HG03175 (cell line): Measurements from ENCODE around the gene B3GNT8.
"Not testable (repeated sequence)": the region's sequence is repeated elsewhere in the genome, so short reads cannot be mapped to it uniquely, and the experiment has no call there.

Source experiments
- ATAC-seq: cut with Tn5 transposase; IDR thresholded peaks from one replicate; pipeline ENCODE4 v1.9.1; 2021; ENCODE audit warnings: mild to moderate bottlenecking, moderate library complexity; ENCODE audit not compliant: unreplicated experiment

The B3GNT8 gene

GRCh38 chr19:41426952-41427646 is at the start of gene B3GNT8:
B3GNT8 (minus strand) TSS chr19:41427374; CDS start chr19:41426778, 596 bp downstream.
- ATAC-seq = no peak

- no peak for ATAC-seq
Observed at GRCh38 chr19:41476583-41476982, 49.4 kb upstream of the B3GNT8 start.

- ATAC-seq = not testable (repeated sequence)
Observed at GRCh38 chr19:41463257-41464256, 36.4 kb upstream of the B3GNT8 start.

GRCh38 chr19:41462497-41462896 is 35.3 kb upstream of the B3GNT8 start:
- no peak for ATAC-seq

GRCh38 chr19:41457241-41457640 is 30.1 kb upstream of the B3GNT8 start:
- ATAC-seq = peak; percentile 81

GRCh38 chr19:41456342-41456918 is 29.3 kb upstream of the B3GNT8 start:
- no peak for ATAC-seq

- ATAC-seq = no peak
Observed at GRCh38 chr19:41455936-41456335, 28.8 kb upstream of the B3GNT8 start.

- no peak for ATAC-seq
Observed at GRCh38 chr19:41452584-41453275, 25.6 kb upstream of the B3GNT8 start.

GRCh38 chr19:41449865-41450178 is 22.6 kb upstream of the B3GNT8 start:
- ATAC-seq = no peak

- no peak for ATAC-seq
Observed at GRCh38 chr19:41449079-41449864, 22.1 kb upstream of the B3GNT8 start.

GRCh38 chr19:41447732-41448332 is 20.7 kb upstream of the B3GNT8 start:
- ATAC-seq = no peak

- ATAC-seq = no peak
Observed at GRCh38 chr19:41445575-41445974, 18.4 kb upstream of the B3GNT8 start.

- no peak for ATAC-seq
Observed at GRCh38 chr19:41443813-41444455, 16.8 kb upstream of the B3GNT8 start.

- no peak for ATAC-seq
Observed at GRCh38 chr19:41442473-41443355, 15.5 kb upstream of the B3GNT8 start, which contains the start of gene ERICH4. ERICH4 (plus strand) TSS chr19:41443156; CDS start chr19:41443170, 14 bp downstream.

- ATAC-seq = no peak
Observed at GRCh38 chr19:41441321-41441945, 14.3 kb upstream of the B3GNT8 start.

- peak; percentile 89 for ATAC-seq
Observed at GRCh38 chr19:41439441-41440222, 12.5 kb upstream of the B3GNT8 start, which contains the start of gene DMAC2. DMAC2 (minus strand) TSS chr19:41439912; CDS start chr19:41439899, 13 bp downstream.
